HG03378 (cell line): ENCODE measurements around the gene FAM98B.
"Not testable (repeated sequence)": the region's sequence is repeated elsewhere in the genome, so short reads cannot be mapped to it uniquely, and the experiment has no call there.

Source experiments
- ATAC-seq: cut with Tn5 transposase; IDR thresholded peaks from one replicate; pipeline ENCODE4 v1.9.1; 2021; ENCODE audit warnings: mild to moderate bottlenecking, moderate library complexity; ENCODE audit not compliant: unreplicated experiment

FAM98B gene

GRCh38 chr15:38453971-38454695, at the start of gene FAM98B:
FAM98B (plus strand) TSS chr15:38454127; CDS start chr15:38454162, 35 bp downstream.
- peak; percentile 79 for ATAC-seq

GRCh38 chr15:38406436-38406835, 47.5 kb upstream of the FAM98B start:
- no peak for ATAC-seq

DNA sequence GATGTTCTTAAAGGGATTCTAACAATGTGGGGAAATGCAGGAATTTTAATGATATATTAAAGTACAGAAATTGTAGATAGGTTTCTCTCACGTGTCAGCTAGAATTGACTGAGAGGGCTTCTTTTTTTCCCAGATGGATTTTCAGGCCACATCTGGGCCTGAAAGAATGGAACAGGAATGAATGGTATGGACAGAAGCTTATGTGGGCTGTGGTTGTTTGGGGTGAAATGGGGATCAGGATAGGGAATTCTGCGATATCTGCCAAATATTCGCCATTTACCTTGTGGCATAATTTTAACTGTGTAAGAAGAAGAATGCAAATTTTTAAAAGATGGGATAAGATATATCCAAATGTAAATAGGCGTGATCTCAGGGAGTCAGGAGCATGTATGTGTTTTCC, 45.4 kb upstream of the FAM98B start:
- no peak for ATAC-seq

DNA sequence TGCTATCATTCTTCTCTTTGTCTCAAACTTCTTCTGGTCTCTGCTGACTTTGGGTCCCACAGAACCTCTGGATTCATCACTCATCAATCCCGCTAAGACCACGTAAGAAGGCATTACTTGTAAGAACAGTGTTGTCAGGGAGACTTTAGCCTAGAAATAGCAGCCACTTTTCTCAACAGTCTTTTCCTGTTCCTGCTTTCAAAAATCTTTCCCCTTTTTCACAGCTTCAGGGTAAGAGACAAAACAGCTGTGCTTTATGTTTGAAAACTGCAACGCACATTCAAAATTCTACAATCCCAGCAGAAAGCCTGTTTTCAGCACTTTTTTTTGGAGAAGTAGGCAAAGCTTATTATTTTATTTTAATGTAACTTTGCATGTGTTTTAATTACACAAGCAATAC, 42.0 kb upstream of the FAM98B start:
- ATAC-seq = no peak

DNA sequence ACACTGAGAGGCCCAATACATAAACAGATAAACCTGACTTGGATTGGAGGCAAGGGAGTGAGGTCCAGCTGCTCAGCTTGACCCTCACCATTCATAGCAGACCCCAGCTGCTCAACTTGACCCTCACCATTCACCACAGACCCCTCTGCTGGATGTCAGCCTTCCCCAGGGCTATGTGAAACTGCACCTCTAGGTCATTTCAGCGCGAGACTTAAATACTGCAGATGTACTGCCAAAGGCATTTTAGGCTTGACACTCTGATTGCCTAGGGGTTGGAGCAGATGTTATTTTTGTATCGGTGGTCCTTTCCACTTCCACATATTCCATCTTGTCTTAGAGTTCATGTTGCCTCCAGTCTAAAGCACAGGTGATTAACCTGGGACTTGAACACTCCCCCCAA, 41.5 kb upstream of the FAM98B start:
- no peak for ATAC-seq

DNA sequence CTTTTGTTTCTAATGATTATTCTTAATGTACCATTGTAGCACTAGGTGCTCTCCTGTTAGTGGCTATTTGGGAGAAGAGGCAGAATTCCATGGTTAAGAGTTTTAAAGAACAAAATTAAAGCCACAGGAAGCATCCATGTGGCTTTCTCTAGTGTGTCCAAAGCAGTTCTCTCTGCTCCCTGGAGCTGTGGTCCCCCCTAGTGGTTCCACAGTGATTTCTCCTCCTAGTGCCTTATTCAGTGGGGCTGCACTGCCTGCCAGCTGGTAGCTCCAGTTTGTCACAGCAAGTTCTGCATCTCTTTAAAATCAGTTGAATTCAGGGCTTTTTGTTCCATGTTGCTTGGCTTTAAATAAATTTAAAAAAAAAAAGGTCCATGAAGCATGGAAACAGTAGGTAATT, 39.6 kb upstream of the FAM98B start:
- ATAC-seq = no peak

DNA sequence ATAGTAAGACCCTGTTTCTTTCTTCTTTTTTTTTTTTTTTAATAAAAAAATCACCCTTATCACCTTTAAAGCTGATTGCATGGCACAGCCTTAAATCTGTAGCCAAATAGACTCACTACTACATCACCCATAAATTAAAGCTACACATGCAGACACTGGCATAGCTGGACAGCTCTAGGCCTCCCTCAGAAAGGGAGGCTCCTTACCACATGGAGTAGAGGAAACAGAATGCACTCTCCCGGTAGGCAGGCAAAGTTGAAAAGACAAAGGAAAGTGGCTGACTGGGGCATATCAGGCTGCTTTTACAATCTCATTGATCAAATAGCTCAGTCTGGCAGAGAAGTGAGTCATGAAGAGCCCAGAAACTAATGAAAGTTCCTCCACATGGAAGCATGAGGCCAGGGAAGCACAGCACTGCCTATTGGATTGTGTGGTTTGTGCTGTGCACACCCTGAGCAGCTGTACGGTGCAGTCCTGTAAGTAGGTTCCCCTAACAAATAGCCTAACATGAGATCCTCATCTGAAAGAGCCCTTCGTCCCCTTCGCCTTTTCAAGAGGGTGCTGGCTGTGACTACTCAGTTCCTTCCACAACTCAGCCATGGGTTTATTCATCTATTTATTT, 32.7 kb upstream of the FAM98B start:
- no peak for ATAC-seq

GRCh38 chr15:38424101-38424552, 29.8 kb upstream of the FAM98B start:
- peak; percentile 63 for ATAC-seq

DNA sequence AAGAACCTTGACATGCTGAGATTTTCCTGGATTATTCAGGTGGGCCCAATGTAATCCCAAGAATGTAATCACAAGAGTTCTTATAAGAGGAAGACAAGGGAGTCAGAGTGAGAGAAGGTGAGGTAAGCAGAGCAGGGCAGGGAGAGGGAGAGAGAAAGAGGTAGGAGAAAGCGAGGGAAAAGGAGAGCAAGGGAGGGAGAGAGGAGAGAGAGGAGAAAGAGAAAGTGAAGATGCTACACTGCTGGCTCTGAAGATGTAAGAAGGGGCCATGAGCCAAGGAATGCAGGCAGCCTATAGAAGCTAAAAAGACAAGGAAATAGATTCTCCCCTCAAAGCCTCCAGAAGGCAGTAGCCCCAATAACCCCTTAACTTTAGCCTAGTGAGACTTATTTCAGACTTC, 28.7 kb upstream of the FAM98B start:
- ATAC-seq = no peak

- no peak for ATAC-seq
These were observed 26.5 kb upstream of the FAM98B start for GRCh38 chr15:38427380-38427779.

- ATAC-seq = no peak
These were observed 23.7 kb upstream of the FAM98B start for GRCh38 chr15:38430106-38430760.

DNA sequence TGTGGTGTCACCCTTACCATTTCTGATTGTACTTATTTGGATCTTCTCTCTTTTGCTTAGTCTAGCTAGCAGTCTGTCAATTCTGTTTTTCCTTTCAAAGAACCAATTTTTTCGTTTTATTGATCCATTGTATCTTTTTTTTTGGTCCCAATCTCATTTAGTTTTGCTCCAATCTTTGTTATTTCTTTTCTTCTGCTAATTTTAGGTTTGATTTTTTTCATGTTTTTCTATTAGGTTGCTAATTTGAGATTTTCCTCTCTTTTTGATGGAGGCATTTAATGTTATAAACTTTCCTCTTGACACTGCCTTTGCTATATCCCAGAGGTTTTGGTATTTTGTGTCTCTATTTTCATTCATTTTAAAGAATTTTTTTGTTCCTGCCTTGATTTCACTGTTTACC, 16.9 kb upstream of the FAM98B start:
- no peak for ATAC-seq

- not testable (repeated sequence) for ATAC-seq
These were observed 16.3 kb upstream of the FAM98B start for GRCh38 chr15:38437603-38438002.

GRCh38 chr15:38438031-38438986, 15.6 kb upstream of the FAM98B start:
- ATAC-seq = no peak

- peak; percentile 72 for ATAC-seq
These were observed 13.4 kb upstream of the FAM98B start for GRCh38 chr15:38440353-38441129.

GRCh38 chr15:38441130-38441519, 12.8 kb upstream of the FAM98B start:
- ATAC-seq = no peak

- peak; percentile 5 for ATAC-seq
These were observed 766 bp downstream of the FAM98B start for GRCh38 chr15:38454696-38455090.

DNA sequence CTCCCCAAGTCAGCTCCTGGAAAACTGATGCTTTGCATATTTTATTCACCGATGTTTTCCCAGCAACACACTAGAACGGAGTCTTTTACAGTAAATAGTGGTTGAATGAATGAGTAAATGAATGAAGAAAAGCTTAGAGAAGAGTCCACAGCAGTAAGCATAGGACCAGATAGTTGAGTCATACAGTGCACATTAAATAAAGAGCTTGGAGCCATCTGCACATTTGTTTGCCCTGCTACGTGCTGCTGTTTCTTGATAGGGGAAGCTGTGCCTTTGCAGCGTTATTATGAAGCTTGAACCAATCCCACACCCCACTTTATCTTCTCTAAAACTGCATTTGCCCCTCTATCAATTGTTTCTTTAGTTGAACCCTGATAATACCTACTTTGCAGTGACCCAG, 1.2 kb downstream of the FAM98B start:
- ATAC-seq = no peak

DNA sequence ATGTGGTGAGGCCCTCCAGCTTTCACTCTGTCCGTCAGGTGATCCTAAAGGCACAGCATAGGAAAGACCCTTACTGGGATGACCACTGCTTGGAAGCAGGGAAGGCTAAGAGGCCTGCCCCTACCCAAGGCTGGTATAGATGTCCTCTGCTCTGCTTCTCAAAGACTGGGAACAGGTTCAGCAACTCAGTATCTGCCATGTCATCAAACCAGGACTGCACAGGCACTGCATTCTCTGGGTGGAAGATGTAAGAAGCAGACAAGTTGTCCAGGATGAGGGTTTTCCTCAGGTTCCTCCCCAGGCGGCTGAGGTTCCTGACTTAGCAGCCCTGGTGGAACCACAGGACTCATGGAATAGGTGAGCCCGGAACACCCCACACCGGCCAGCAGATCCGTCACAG, 4.7 kb downstream of the FAM98B start:
- ATAC-seq = no peak

- ATAC-seq = no peak
These were observed 5.6 kb downstream of the FAM98B start for GRCh38 chr15:38459480-38459879.
